ENCODE measurements around the gene SPIN1.
"Not testable (repeated sequence)": the region's sequence is repeated elsewhere in the genome, so short reads cannot be mapped to it uniquely, and the experiment has no call there.

DNA sequence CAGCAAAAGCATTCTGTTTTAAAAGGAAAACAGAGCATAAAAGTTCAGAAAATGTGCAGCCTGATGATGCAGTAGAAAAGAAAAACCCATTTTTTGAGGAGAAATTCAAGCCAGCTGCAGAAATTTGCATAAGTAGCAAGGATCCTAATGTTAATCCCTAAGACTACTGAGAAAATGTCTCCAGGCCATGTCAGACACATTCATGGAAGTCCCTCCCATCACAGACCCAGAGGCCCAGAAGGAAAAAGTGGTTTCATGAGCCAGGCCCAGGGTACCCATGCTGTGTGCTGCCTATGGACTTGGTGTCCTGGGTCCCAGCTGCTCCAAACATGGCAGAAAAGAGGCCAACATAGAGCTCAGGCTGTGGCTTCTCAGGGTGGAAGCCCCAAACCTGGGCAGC, 31.0 kb upstream of the SPIN1 start:
- not testable (repeated sequence) for TF ChIP-seq POLR2AphosphoS5 (IDR thresholded peaks at IDR 0.05; ENCODE audit: low read depth, low read length); POLR2A (IDR thresholded peaks at IDR 0.05; ENCODE audit: control extremely low read depth in 1 of 2, low read depth in 2 of 2, low read length in 2 of 2); EZH2 (IDR thresholded peaks at IDR 0.05; ENCODE audit: low read depth, low read length, severe bottlenecking); CTCF (IDR thresholded peaks at IDR 0.05; ENCODE audit: control extremely low read depth in 1 of 3, insufficient read depth in 1 of 3, low read depth in 1 of 3, low read length in 3 of 3); CREB1 (IDR thresholded peaks at IDR 0.05); HDAC6 (IDR thresholded peaks at IDR 0.05; ENCODE audit: low read depth, low read length); JUN (IDR thresholded peaks at IDR 0.05; ENCODE audit: low read depth, low read length)
- TF ChIP-seq, protein P1, sequence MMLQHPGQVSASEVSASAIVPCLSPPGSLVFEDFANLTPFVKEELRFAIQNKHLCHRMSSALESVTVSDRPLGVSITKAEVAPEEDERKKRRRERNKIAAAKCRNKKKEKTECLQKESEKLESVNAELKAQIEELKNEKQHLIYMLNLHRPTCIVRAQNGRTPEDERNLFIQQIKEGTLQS (IDR thresholded peaks at IDR 0.05; ENCODE audit: insufficient read depth, low read depth, low read length), result not testable (repeated sequence)
